ENCODE results near the gene FAM227B. TPM values are rescaled to one million over a fixed set of nuclear protein-coding genes. Genes with fewer than 3 reads are reported as not detected.
A peak's percentile ranks its signal among the peaks of the same experiment; 100 is the strongest.

The FAM227B gene
- total RNA-seq, 2 donors from 2014 or later: 8.3 to 12.9 TPM

DNA sequence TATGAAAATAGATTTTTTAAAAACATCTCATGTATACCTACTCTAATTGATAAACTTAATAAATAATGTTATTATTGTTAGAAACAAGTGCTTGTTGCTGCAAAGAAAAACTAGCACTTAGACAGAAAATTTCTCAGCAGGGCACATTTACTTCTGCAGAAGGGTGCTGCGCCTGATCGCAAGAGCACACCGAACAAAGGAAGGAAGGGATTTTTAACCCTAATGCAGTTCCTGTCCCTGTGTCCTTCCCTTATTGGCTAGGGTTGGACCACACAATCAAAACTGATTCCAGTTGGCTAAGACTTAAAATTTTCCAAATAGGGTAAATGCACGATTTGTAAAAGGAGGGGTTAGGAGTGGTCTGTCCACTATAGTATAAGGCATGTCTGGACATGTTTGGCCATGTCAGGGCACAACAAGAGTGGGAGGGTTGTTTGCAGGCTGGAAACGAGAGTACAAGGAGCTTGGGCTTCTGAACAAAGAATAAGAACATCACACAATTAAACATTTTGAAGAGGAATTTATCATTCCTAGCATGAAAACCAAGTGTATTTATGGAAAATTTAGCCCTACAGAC lies 4.9 kb upstream of the FAM227B start:
- no peak for DNase-seq (ENCODE audit: low spot score)
- Histone ChIP-seq H3K36me3 (no peaks in the 10 kb centered on the region), H3K27ac (no peak overlapping the region), H3K9me3 (no peaks in the 10 kb centered on the region), H3K4me1 (replicated peaks) (no peaks in the 10 kb centered on the region), H3K27me3 (replicated peaks; ENCODE audit: insufficient read depth) (no peaks in the 10 kb centered on the region), H3K4me3 (no peak overlapping the region)
- 93% methylated on average over 5 of the region's 5 CpGs for WGBS
- TF ChIP-seq, protein P1, sequence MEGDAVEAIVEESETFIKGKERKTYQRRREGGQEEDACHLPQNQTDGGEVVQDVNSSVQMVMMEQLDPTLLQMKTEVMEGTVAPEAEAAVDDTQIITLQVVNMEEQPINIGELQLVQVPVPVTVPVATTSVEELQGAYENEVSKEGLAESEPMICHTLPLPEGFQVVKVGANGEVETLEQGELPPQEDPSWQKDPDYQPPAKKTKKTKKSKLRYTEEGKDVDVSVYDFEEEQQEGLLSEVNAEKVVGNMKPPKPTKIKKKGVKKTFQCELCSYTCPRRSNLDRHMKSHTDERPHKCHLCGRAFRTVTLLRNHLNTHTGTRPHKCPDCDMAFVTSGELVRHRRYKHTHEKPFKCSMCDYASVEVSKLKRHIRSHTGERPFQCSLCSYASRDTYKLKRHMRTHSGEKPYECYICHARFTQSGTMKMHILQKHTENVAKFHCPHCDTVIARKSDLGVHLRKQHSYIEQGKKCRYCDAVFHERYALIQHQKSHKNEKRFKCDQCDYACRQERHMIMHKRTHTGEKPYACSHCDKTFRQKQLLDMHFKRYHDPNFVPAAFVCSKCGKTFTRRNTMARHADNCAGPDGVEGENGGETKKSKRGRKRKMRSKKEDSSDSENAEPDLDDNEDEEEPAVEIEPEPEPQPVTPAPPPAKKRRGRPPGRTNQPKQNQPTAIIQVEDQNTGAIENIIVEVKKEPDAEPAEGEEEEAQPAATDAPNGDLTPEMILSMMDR (IDR thresholded peaks at IDR 0.05): no peak
- TF ChIP-seq POLR2AphosphoS5 (IDR thresholded peaks at IDR 0.05): no peak
- TF ChIP-seq POLR2A (IDR thresholded peaks at IDR 0.05): no peak
- intact Hi-C loops (cut with DNase I): loop anchor here (10.0 kb wide), 1 partner anchor 391 kb away; no protein-coding TSS in a partner anchor

DNA sequence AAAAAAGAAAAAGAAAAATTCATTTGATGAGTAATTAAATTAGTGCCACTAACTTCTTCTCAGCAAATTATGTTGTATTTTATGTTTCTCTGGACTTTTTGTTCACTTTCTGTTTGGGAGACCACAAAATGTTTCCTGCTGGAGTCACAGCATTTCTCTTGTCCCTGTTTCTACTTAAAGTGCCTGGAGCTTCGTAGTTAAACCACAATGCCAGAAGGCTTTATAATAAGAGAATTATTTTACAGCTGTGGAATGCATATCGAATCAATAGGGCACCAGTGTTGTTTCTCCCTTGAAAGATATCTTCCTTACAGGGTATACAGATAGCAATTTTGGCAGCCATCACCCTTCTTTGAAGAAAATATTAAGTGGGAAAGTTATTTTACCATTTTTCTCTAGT lies 3.4 kb upstream of the FAM227B start:
- DNase-seq (ENCODE audit: low spot score): no peak
- Histone ChIP-seq H3K36me3 (no peaks in the 10 kb centered on the region), H3K4me3 (no peak overlapping the region), H3K27ac (no peak overlapping the region), H3K9me3 (no peaks in the 10 kb centered on the region), H3K27me3 (replicated peaks; ENCODE audit: insufficient read depth) (no peaks in the 10 kb centered on the region), H3K4me1 (replicated peaks) (no peaks in the 10 kb centered on the region)
- TF ChIP-seq, protein P1 (IDR thresholded peaks at IDR 0.05): no peak
- TF ChIP-seq POLR2AphosphoS5 (IDR thresholded peaks at IDR 0.05) (no peak), POLR2A (IDR thresholded peaks at IDR 0.05) (no peak)
- intact Hi-C loops (cut with DNase I): loop anchor here (5.0 to 10.0 kb wide), 4 partner anchors 197 to 389 kb away; no protein-coding TSS in a partner anchor
- WGBS: 86% methylated on average over 2 of the region's 2 CpGs

DNA sequence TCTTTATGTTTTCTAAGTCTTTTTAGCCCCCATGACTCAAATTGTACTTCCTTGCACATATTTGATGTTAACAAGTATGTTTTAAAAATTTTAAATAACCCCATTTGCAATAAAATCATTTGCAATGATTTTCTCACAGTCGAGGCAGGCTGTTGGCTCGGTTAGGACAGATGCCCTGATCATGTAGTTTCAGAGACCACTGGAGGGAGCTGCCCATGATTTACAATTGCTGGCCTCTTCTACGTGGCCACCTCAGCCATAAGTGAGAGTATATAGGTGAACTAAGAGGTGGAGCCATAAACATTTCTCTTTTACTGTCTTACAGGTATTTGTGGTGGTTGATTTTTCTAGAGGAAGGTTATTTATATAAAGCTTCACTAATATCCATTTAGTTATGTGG lies 1.9 kb upstream of the FAM227B start:
- intact Hi-C loops (cut with DNase I): loop anchor here (5.0 to 10.0 kb wide), 4 partner anchors 195 to 388 kb away; no protein-coding TSS in a partner anchor
- Histone ChIP-seq H3K4me1 (replicated peaks) (no peaks in the 10 kb centered on the region), H3K9me3 (no peaks in the 10 kb centered on the region), H3K27ac (no peak overlapping the region), H3K4me3 (no peak overlapping the region), H3K27me3 (replicated peaks; ENCODE audit: insufficient read depth) (no peaks in the 10 kb centered on the region), H3K36me3 (no peaks in the 10 kb centered on the region)
- WGBS: 80% methylated on average over 3 of the region's 3 CpGs
- TF ChIP-seq POLR2AphosphoS5 (IDR thresholded peaks at IDR 0.05): no peak
- no peak for TF ChIP-seq POLR2A (IDR thresholded peaks at IDR 0.05)
- TF ChIP-seq, protein P1 (IDR thresholded peaks at IDR 0.05): no peak
- DNase-seq (ENCODE audit: low spot score): no peak

DNA sequence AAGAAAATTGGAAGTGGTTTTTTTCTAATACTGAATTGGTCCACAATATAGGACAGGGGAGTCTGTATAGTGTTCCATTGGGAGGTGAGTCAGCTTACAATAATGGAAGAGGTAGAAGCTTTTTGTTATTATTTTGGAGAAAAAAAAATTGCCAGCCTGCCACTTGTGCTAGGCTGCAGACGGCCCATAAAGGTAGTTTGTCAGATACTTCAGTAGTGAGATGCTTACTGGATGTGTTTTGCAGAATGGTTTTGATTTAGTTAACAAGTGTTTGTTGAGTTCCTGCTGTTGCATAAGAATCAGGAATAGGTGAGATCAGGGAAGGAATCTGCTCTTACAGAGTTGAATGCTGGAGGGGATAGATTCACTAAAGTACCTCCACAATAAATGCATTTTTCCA lies 1.3 kb upstream of the FAM227B start:
- DNase-seq (ENCODE audit: low spot score): no peak
- TF ChIP-seq POLR2A (IDR thresholded peaks at IDR 0.05): no peak
- no peak for TF ChIP-seq POLR2AphosphoS5 (IDR thresholded peaks at IDR 0.05)
- TF ChIP-seq, protein P1 (IDR thresholded peaks at IDR 0.05): no peak
- 33% methylated on average over 1 of the region's 1 CpG for WGBS
- no peaks in the 10 kb centered on the region for H3K4me1 ChIP-seq (replicated peaks)
- peak overlapping the region; percentile 62 to 63 for H3K4me3 ChIP-seq
- no peaks in the 10 kb centered on the region for H3K27me3 ChIP-seq (replicated peaks; ENCODE audit: insufficient read depth)
- H3K9me3 ChIP-seq: no peaks in the 10 kb centered on the region
- no peaks in the 10 kb centered on the region for H3K36me3 ChIP-seq
- peak overlapping the region; percentile 86 to 87 for H3K27ac ChIP-seq
- intact Hi-C loops (cut with DNase I): loop anchor here (5.0 to 10.0 kb wide), 4 partner anchors 195 to 387 kb away; no protein-coding TSS in a partner anchor

DNA sequence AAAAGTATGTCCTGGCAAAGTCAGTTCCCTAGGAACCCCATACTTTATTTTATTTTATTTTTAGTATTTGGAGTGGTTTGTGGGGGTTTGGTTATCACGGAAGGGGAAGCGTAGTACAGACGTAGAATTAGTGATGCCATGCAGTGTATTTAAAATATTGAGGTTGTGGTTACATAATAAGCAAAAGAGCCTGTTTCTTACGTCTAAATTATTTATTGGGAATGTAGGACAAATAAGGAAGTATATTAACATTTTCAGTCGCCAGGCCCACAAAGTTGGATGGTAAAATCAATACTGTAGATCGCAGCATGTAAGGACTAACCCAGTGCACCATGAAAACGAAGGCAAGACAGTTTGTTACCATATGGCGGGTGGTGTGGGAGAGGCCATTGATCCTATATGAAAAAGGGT lies 788 bp upstream of the FAM227B start:
- Histone ChIP-seq H3K9me3 (no peaks in the 10 kb centered on the region), H3K27me3 (replicated peaks; ENCODE audit: insufficient read depth) (no peaks in the 10 kb centered on the region), H3K27ac (peak overlapping the region; percentile 86 to 87), H3K4me3 (peak overlapping the region; percentile 62 to 63), H3K4me1 (replicated peaks) (no peaks in the 10 kb centered on the region), H3K36me3 (no peaks in the 10 kb centered on the region)
- DNase-seq (ENCODE audit: low spot score): no peak
- intact Hi-C loops (cut with DNase I): loop anchor here (5.0 to 10.0 kb wide), 4 partner anchors 194 to 387 kb away; no protein-coding TSS in a partner anchor
- TF ChIP-seq, protein P1 (IDR thresholded peaks at IDR 0.05): no peak
- TF ChIP-seq POLR2AphosphoS5 (IDR thresholded peaks at IDR 0.05) (no peak), POLR2A (IDR thresholded peaks at IDR 0.05) (no peak)
- 9% methylated on average over 8 of the region's 8 CpGs for WGBS
